MCF 10A (cell line): Measurements from ENCODE around the gene HOXD10. TPM values are rescaled to one million over a fixed set of nuclear protein-coding genes. Genes with fewer than 3 reads are reported as not detected.

ENCODE experiments used
- BruUV-seq: library from RNA; stranded (reverse); fragments of 400-500 nt; replicated peaks from 2 replicates; lab custom pipeline; 2021; lab: Mats Ljungman, UMichigan
- CTCF ChIA-PET: fragments of 300-600 bp; sonication (Branson Sonifier 250); formaldehyde crosslinking; extraction: SDS; loops from one replicate; lab custom pipeline; 2021; ENCODE audit warnings: antibody characterized with exemption, inconsistent platforms; lab: Yijun Ruan, JAX
- POLR2A ChIA-PET: fragments of 300-600, 350-650 bp; sonication (Branson Sonifier 250); formaldehyde crosslinking; extraction: SDS; loops from one replicate; lab custom pipeline; 2020; ENCODE audit warnings: antibody characterized with exemption, inconsistent platforms; lab: Yijun Ruan, JAX
- DNase-seq: peaks from one replicate; pipeline ENCODE4 v3.0.0-alpha.2; 2018; ENCODE audit not compliant: unreplicated experiment
- H3K27ac Mint-ChIP-seq: one replicate; pipeline ENCODE4 v1.8.0; 2022; ENCODE audit warnings: mild to moderate bottlenecking, low read depth, mixed read lengths; ENCODE audit not compliant: unreplicated experiment
- H3K27me3 Mint-ChIP-seq: one replicate; pipeline ENCODE4 v1.8.0; 2022; ENCODE audit warnings: mixed read lengths; ENCODE audit not compliant: insufficient read depth, unreplicated experiment
- H3K36me3 Mint-ChIP-seq: one replicate; pipeline ENCODE4 v1.8.0; 2022; ENCODE audit warnings: mild to moderate bottlenecking, moderate library complexity, mixed read lengths; ENCODE audit not compliant: insufficient read depth, unreplicated experiment
- H3K4me1 Mint-ChIP-seq: one replicate; pipeline ENCODE4 v1.8.0; 2022; ENCODE audit warnings: mixed read lengths; ENCODE audit not compliant: insufficient read depth, unreplicated experiment
- H3K4me3 Mint-ChIP-seq: one replicate; pipeline ENCODE4 v1.8.0; 2022; ENCODE audit warnings: mild to moderate bottlenecking, moderate library complexity, mixed read lengths; ENCODE audit not compliant: unreplicated experiment
- H3K9me3 Mint-ChIP-seq: one replicate; pipeline ENCODE4 v1.8.0; 2022; ENCODE audit warnings: mixed read lengths; ENCODE audit not compliant: unreplicated experiment
- CTCF ChIP-seq: fragments of 200-600 bp; IDR thresholded peaks from one replicate; pipeline ENCODE4 v1.8.0; 2022; ENCODE audit warnings: antibody characterized with exemption, mild to moderate bottlenecking; ENCODE audit not compliant: unreplicated experiment
- intact Hi-C: fragments of 100-400 bp; cut with micrococcal nuclease; formaldehyde crosslinking; loops from 2 replicates; pipeline ENCODE4 v1.14.1; 2022
- total RNA-seq: library from RNA; stranded (reverse); gene quantifications from 2 replicates; pipeline ENCODE4 v1.2.3, GENCODE V29; 2022

The HOXD10 gene
- total RNA-seq, 1 experiment from 2014 or later = not detected

- intact Hi-C loops = no loop called here
- Mint-ChIP-seq H3K9me3 (peaks cover 8% of the 10 kb centered on the region), H3K27ac (no peak overlapping the region), H3K36me3 (peaks cover 3% of the 10 kb centered on the region), H3K4me1 (no peaks in the 10 kb centered on the region), H3K4me3 (no peak overlapping the region), H3K27me3 (no peaks in the 10 kb centered on the region)
- no peak for TF ChIP-seq CTCF
- CTCF ChIA-PET = interaction anchor here (2.2 kb wide), 1 partner anchor 19 kb away, joined by 10 read pairs; no protein-coding TSS in a partner anchor
- BruUV-seq = no TSS peak
- no peak for DNase-seq
- POLR2A ChIA-PET = interaction anchor here (0.7 kb wide), 1 partner anchor 297 kb away, joined by 3 read pairs; no protein-coding TSS in a partner anchor
Measured at GRCh38 chr2:176160251-176160985, 43.8 kb downstream of the HOXD10 start.

GRCh38 chr2:176160986-176161824, 44.6 kb downstream of the HOXD10 start:
- Mint-ChIP-seq H3K27me3 (no peaks in the 10 kb centered on the region), H3K27ac (no peak overlapping the region), H3K9me3 (peaks cover 8% of the 10 kb centered on the region), H3K4me3 (no peak overlapping the region), H3K4me1 (no peaks in the 10 kb centered on the region), H3K36me3 (no peaks in the 10 kb centered on the region)
- intact Hi-C loops = no loop called here
- POLR2A ChIA-PET = interaction anchor here (0.8 kb wide), 1 partner anchor 1053 kb away, joined by 4 read pairs; no protein-coding TSS in a partner anchor
- no peak for TF ChIP-seq CTCF
- BruUV-seq = no TSS peak
- DNase-seq = no peak
- CTCF ChIA-PET = interaction anchor here (0.7 to 2.6 kb wide), 3 partner anchors 20 to 493 kb away, joined by 3 to 10 read pairs (median 10); no protein-coding TSS in a partner anchor

GRCh38 chr2:176161825-176162626, 45.4 kb downstream of the HOXD10 start:
- no peak overlapping the region for H3K4me3 Mint-ChIP-seq
- H3K4me1 Mint-ChIP-seq = no peaks in the 10 kb centered on the region
- POLR2A ChIA-PET = interaction anchor here (0.8 kb wide), 1 partner anchor 1052 kb away, joined by 4 read pairs; no protein-coding TSS in a partner anchor
- intact Hi-C loops = no loop called here
- no TSS peak for BruUV-seq
- no peak for TF ChIP-seq CTCF
- CTCF ChIA-PET = interaction anchor here (0.6 to 2.6 kb wide), 6 partner anchors 21 to 650 kb away, joined by 3 to 10 read pairs (median 4); no protein-coding TSS in a partner anchor
- no peak overlapping the region for H3K27ac Mint-ChIP-seq
- H3K27me3 Mint-ChIP-seq = no peaks in the 10 kb centered on the region
- no peaks in the 10 kb centered on the region for H3K36me3 Mint-ChIP-seq
- peaks cover 8% of the 10 kb centered on the region for H3K9me3 Mint-ChIP-seq
- DNase-seq = no peak
